Mucosa of stomach (tissue), 1 donor: Measurements from ENCODE around the gene VWA5B1.

Experiments used
- H3K27me3 ChIP-seq: one replicate; pipeline ENCODE4 v1.7.0; 2013; ENCODE audit warnings: mild to moderate bottlenecking, low read length; ENCODE audit not compliant: control insufficient read depth, insufficient read depth
- H3K36me3 ChIP-seq: one replicate; pipeline ENCODE4 v1.7.0; 2013; ENCODE audit warnings: low read length; ENCODE audit not compliant: control insufficient read depth, insufficient read depth
- H3K4me1 ChIP-seq: one replicate; pipeline ENCODE4 v1.7.0; 2013; ENCODE audit warnings: mild to moderate bottlenecking, low read length; ENCODE audit not compliant: control insufficient read depth, insufficient read depth
- H3K4me3 ChIP-seq: one replicate; pipeline ENCODE4 v1.7.0; 2013; ENCODE audit warnings: low read length
- H3K9ac ChIP-seq: one replicate; pipeline ENCODE4 v1.7.0; 2013; ENCODE audit warnings: mild to moderate bottlenecking, low read length, moderate library complexity
- H3K9me3 ChIP-seq: one replicate; pipeline ENCODE4 v1.7.0; 2013; ENCODE audit warnings: mild to moderate bottlenecking, low read length, moderate library complexity; ENCODE audit not compliant: control insufficient read depth
- donor health status: Pancreatic carcinoma.

Gene VWA5B1

DNA sequence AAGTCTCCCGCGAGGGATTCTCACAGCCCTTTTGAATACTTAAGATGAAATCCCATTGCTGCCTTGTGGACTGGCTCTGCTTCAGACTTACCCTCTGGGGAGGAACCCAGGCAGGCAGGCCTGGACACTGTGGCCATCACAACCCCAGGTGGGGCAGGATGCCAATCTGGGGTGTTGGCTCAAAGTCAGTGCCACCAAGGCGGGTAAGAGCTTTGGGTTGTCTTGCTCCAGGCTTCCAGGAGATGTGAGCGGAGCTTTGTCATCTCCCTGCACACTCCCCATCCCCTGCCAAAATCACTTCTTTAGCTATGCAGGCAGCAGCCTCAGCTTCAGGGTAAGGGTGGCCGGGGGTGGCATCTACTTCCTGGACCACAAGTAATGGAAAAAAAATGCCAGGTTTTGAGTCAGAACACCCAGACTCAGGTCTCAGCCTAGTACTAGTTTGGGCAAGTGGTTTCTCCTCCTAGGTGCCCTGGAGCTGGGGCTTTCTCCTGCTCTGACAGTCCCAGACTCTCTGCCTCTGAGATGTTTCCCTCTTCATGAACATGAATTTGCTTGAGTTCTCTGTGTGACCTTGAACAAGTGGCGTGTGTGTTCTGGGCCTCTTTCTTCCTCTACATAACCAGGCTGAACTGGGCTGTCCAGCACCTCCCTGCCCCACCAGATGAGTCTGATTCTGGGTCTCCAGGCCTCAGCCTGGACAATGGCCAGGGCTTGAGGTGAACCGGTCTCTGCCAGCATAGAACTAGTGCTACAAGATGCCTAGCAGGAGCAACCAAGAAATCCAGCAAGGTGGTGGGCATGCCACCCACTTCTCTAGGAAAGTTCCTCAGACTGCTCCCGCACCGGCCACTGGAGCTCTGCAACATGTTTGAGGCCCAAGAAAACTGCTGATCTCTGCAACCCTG is 65.4 kb downstream of the VWA5B1 start:
- Histone ChIP-seq H3K4me1 (peaks cover 11% of the 10 kb centered on the region), H3K36me3 (no peaks in the 10 kb centered on the region), H3K4me3 (no peak overlapping the region), H3K9ac (no peak overlapping the region), H3K9me3 (no peaks in the 10 kb centered on the region), H3K27me3 (peaks cover 9% of the 10 kb centered on the region)

GRCh38 chr1:20356850-20357459 is 66.3 kb downstream of the VWA5B1 start:
- Histone ChIP-seq H3K27me3 (peaks cover 9% of the 10 kb centered on the region), H3K36me3 (no peaks in the 10 kb centered on the region), H3K4me3 (no peak overlapping the region), H3K9ac (no peak overlapping the region), H3K9me3 (no peaks in the 10 kb centered on the region), H3K4me1 (peaks cover 11% of the 10 kb centered on the region)

GRCh38 chr1:20357796-20358195 is 67.1 kb downstream of the VWA5B1 start:
- Histone ChIP-seq H3K4me3 (no peak overlapping the region), H3K9ac (no peak overlapping the region), H3K36me3 (no peaks in the 10 kb centered on the region), H3K27me3 (peaks cover 16% of the 10 kb centered on the region), H3K9me3 (no peaks in the 10 kb centered on the region), H3K4me1 (peaks cover 11% of the 10 kb centered on the region)

DNA sequence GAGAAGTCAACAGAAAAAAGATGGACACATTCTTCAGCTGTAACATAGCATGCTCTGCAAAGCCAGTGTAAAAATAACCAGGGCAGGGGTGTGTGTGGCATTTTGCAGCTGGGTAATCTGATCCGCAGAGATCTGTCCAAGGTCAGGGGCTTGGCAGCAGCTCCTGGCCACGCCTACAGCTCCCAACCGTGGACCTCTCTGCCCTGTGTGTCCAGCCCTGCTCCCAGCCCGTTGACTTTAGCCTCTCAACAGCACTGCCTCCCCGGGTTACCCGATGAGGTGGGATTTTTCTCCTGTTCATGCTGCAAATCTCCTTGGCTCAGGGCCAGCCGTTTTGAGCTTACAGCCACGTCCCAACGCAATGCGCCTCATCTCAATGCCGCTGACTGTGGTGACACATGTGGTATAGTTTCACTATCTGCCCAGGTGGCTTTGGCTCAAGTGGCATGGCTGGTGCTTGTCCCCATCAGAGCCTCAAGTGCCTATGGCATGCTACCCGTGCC is 68.1 kb downstream of the VWA5B1 start:
- Histone ChIP-seq H3K9ac (no peak overlapping the region), H3K4me3 (no peak overlapping the region), H3K27me3 (peaks cover 17% of the 10 kb centered on the region), H3K36me3 (no peaks in the 10 kb centered on the region), H3K9me3 (no peaks in the 10 kb centered on the region), H3K4me1 (peaks cover 11% of the 10 kb centered on the region)

DNA sequence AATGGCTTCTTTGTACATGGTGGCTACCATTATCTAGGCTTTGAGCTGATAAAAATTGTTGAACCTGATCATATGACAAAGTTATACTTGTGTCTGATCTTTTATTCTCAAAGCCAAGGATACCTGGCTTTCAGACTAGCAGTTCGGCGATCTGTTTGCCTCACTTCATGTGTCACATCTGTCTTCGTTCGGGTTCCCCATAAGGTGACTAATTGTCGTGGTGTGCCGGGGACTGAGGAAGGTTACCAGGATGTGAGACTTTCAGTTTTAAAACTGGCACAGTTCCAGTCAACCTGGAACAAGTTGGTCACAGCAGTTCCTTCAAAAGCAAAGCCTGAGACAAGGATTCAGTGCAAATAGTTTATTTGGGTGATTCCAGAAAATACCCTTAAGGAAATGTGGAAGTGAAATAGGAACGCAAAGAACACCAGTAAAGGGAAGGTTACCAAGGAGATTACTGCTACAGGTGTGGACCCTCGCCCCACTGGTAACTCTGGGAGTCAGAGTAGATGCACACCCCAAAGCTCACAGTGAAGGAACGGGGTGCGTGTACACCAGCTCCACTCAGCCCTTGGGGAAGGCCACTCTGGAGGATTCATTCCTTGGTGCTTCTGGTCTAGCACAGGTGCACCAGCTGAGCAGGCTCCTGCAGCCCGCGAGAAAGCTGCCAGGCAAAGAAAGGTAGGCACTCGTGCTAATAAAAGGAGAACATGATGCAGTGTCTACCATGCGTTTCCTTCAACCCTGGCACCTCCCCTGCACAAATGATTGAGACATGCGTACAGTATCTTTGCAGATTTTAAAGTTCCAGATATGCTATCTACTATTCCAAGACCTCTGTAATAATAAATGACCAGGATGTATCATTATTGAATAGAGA is 69.0 kb downstream of the VWA5B1 start:
- Histone ChIP-seq H3K9me3 (no peaks in the 10 kb centered on the region), H3K4me1 (peaks cover 11% of the 10 kb centered on the region), H3K27me3 (peaks cover 23% of the 10 kb centered on the region), H3K9ac (no peak overlapping the region), H3K36me3 (no peaks in the 10 kb centered on the region), H3K4me3 (no peak overlapping the region)

GRCh38 chr1:20361401-20361800 is 70.7 kb downstream of the VWA5B1 start:
- H3K9ac ChIP-seq = no peak overlapping the region
- H3K27me3 ChIP-seq = peaks cover 41% of the 10 kb centered on the region
- no peaks in the 10 kb centered on the region for H3K36me3 ChIP-seq
- no peak overlapping the region for H3K4me3 ChIP-seq
- H3K4me1 ChIP-seq = peaks cover 14% of the 10 kb centered on the region
- no peaks in the 10 kb centered on the region for H3K9me3 ChIP-seq

DNA sequence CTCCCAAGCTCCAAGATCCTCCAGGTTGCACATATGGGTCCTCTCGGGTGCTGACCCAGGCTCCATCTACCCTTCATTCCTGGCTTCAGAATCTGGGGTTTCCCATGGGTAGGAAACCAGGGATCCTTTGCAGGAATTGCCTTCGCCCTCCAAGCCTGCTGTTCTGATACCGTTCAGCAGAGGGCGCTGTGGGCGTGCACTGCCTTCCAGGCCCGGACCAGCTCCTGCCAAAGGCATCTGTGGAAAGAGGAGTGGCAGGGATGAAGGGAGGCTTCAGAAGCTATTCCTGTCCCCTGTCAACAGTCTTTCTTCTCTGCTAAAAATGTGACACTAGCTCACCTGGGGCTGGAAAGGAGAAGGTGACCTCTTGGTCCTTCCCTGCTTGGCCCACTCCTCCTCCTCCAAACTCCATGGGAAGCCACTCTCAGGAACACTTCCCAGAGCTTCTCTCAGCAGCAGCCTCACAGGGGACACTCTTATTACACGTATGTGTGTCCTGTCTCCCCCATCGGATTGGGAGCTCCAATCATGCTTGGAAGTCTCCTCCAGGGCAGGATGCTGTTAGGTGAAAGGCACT is 71.2 kb downstream of the VWA5B1 start:
- H3K4me3 ChIP-seq = no peak overlapping the region
- no peaks in the 10 kb centered on the region for H3K9me3 ChIP-seq
- no peaks in the 10 kb centered on the region for H3K36me3 ChIP-seq
- H3K27me3 ChIP-seq = peaks cover 46% of the 10 kb centered on the region
- H3K4me1 ChIP-seq = peaks cover 19% of the 10 kb centered on the region
- H3K9ac ChIP-seq = no peak overlapping the region

DNA sequence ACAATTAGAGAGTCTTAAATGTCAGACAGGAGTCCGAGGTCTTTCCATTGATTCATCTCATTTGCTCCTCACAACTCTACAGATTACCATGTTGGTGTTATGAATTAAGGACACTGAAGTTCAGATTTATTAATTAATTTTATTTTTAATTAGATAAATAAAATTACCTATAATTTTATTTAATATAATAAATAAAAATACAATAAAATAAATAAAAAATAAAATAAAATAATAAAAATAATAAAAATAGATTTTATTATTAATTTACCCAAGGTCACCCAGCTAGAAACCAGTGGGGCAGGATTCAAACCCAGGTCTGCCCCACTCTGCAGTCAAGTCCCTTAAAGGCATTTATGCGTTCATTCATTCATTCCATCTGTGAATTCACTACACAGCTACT is 72.2 kb downstream of the VWA5B1 start:
- Histone ChIP-seq H3K4me3 (no peak overlapping the region), H3K36me3 (no peaks in the 10 kb centered on the region), H3K9ac (no peak overlapping the region), H3K27me3 (peaks cover 55% of the 10 kb centered on the region), H3K9me3 (no peaks in the 10 kb centered on the region), H3K4me1 (peaks cover 20% of the 10 kb centered on the region)

DNA sequence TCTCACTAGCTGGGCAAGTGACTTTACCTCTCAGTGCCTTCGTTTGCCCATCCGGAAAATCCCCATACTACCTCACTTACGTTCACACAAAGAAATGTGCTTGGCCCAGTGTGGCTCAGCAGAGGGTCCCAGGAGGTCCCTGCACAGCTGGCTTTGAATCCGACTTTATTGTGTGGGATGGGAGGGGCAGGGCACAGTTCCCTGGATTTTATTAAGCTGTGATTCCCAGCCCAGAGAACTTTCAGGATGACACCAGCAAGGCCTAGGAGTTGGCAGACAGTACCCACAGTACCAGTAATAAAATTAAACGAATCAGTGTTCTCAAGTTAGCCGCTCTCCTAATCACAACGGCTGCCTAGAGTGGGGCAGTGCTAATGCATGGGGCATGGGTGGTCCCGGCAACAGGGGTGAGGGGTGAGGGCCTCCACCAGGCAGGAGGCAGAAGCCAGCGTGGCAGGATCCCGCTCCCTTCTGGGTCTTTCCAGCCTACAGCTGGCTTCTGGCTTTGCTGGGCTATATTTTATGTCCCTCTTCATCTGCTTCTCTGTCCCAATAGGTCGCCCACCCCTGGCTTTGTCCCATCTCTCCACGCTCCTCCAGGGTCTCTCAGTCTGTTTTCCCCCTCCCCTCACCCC is 74.9 kb downstream of the VWA5B1 start:
- H3K9ac ChIP-seq = no peak overlapping the region
- H3K9me3 ChIP-seq = no peaks in the 10 kb centered on the region
- peaks cover 9% of the 10 kb centered on the region for H3K4me1 ChIP-seq
- H3K27me3 ChIP-seq = peaks cover 66% of the 10 kb centered on the region
- H3K4me3 ChIP-seq = no peak overlapping the region
- H3K36me3 ChIP-seq = no peaks in the 10 kb centered on the region

- Histone ChIP-seq H3K27me3 (peaks cover 65% of the 10 kb centered on the region), H3K9ac (no peak overlapping the region), H3K4me3 (no peak overlapping the region), H3K4me1 (peaks cover 9% of the 10 kb centered on the region), H3K9me3 (no peaks in the 10 kb centered on the region), H3K36me3 (no peaks in the 10 kb centered on the region)
Observed at GRCh38 chr1:20366056-20366462, 75.4 kb downstream of the VWA5B1 start.

DNA sequence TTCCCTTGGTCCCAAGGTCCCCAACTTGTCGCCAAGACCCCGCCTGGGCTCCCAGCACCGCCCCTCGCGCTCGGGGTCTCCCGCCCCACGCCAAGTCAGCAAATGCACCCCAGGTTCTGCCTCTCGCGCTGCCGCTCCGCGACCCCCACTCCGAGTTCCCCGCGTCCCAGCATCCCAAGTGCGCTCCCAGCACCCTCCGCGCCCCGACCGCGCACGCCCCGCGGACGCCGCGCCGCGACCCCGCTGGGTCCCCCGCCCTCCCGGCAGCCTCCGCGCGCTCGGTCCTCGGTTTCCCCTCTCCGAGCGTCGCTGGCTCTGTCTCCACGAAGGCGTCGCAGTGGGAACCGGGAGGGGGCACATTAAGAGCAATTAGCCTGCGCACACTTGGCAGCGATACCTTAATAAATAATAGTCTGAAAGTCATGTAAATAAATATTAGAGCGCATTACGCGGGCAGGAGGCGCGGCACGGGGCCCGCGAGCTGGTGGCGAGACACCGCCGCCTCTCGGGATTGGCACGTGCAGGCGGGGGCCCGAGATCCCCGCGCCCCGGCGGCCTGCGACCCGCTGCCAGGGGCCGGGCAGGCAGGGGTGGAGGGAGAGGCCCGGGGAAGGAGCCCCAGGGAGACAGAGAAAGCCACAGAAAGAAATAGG is 75.9 kb downstream of the VWA5B1 start:
- peaks cover 64% of the 10 kb centered on the region for H3K27me3 ChIP-seq
- H3K4me1 ChIP-seq = peaks cover 9% of the 10 kb centered on the region
- no peak overlapping the region for H3K9ac ChIP-seq
- no peaks in the 10 kb centered on the region for H3K36me3 ChIP-seq
- no peak overlapping the region for H3K4me3 ChIP-seq
- no peaks in the 10 kb centered on the region for H3K9me3 ChIP-seq
